CD14-positive monocyte (primary cell): ENCODE measurements around the gene CANT1. TPM values are rescaled to one million over a fixed set of nuclear protein-coding genes. Genes with fewer than 3 reads are reported as not detected.
A peak's percentile ranks its signal among the peaks of the same experiment; 100 is the strongest.

Source experiments
- DNase-seq, 3 donors: peaks; one replicate each; pipeline ENCODE4 v3.0.0-alpha.2; 2011 to 2022
- H2AFZ ChIP-seq: 2 replicates; pipeline ENCODE4 v1.6.0; 2012; ENCODE audit warnings: mild to moderate bottlenecking, low read depth, low read length, inconsistent platforms; ENCODE audit not compliant: insufficient read depth, poor library complexity, severe bottlenecking
- H3K27ac ChIP-seq, 2 donors: 1 replicate in 1 of 2; 2 replicates in 1 of 2; pipeline ENCODE4 v1.5.1; 2012 to 2013; ENCODE audit warnings: low read length in 2 of 2, control low read depth in 1 of 2, inconsistent platforms in 1 of 2, low read depth in 1 of 2, mild to moderate bottlenecking in 1 of 2
- H3K27me3 ChIP-seq, 2 donors: one replicate each; pipeline versions ENCODE4 v1.6.0 to v1.6.1; 2011 to 2013; ENCODE audit warnings: low read length in 2 of 2; ENCODE audit not compliant: control insufficient read depth in 2 of 2, insufficient read depth in 2 of 2
- H3K36me3 ChIP-seq, 2 donors: replicated peaks in 1 of 2; 1 replicate in 1 of 2; 2 replicates in 1 of 2; pipeline versions ENCODE4 v1.5.1 to v1.6.1; 2012 to 2013; ENCODE audit warnings: low read length in 2 of 2, control low read depth in 1 of 2, inconsistent platforms in 1 of 2, mild to moderate bottlenecking in 1 of 2; ENCODE audit not compliant: insufficient read depth in 2 of 2, control insufficient read depth in 1 of 2
- H3K4me1 ChIP-seq, 2 donors: 1 replicate in 1 of 2; 2 replicates in 1 of 2; pipeline versions ENCODE4 v1.5.1 to v1.6.1; 2012 to 2013; ENCODE audit warnings: low read length in 2 of 2, control low read depth in 1 of 2, inconsistent platforms in 1 of 2, mild to moderate bottlenecking in 1 of 2, moderate library complexity in 1 of 2; ENCODE audit not compliant: insufficient read depth in 2 of 2, control insufficient read depth in 1 of 2
- H3K4me2 ChIP-seq: replicated peaks from 2 replicates; pipeline ENCODE3; 2012; ENCODE audit warnings: low read length, moderate library complexity, mild to moderate bottlenecking; ENCODE audit not compliant: poor library complexity, severe bottlenecking; ENCODE audit errors: extremely low read depth
- H3K4me3 ChIP-seq, 3 experiments: fragments of 200-600 bp in 1 of 3; sonication (generic) in 1 of 3; replicated peaks in 1 of 3; 1 replicate in 2 of 3; 2 replicates in 1 of 3; pipeline ENCODE4 v1.5.1; 2011 to 2013; ENCODE audit warnings: low read length in 3 of 3, mild to moderate bottlenecking in 3 of 3, control low read depth in 2 of 3, low read depth in 2 of 3, inconsistent platforms in 1 of 3, moderate library complexity in 1 of 3
- H3K79me2 ChIP-seq: 2 replicates; pipeline ENCODE4 v1.6.0; 2012; ENCODE audit warnings: mild to moderate bottlenecking, control low read depth, inconsistent platforms, low read length, moderate library complexity; ENCODE audit not compliant: insufficient read depth
- H3K9ac ChIP-seq: 2 replicates; pipeline ENCODE4 v1.6.0; 2017; ENCODE audit warnings: low read length, mild to moderate bottlenecking; ENCODE audit not compliant: insufficient read depth, poor library complexity, severe bottlenecking
- H3K9me3 ChIP-seq, 2 donors: replicated peaks in 1 of 2; 1 replicate in 1 of 2; 2 replicates in 1 of 2; pipeline versions ENCODE4 v1.5.1 to v1.6.1; 2012 to 2013; ENCODE audit warnings: low read length in 2 of 2, control low read depth in 1 of 2; ENCODE audit not compliant: control insufficient read depth in 1 of 2, insufficient read depth in 1 of 2
- H4K20me1 ChIP-seq: 2 replicates; pipeline ENCODE4 v1.6.0; 2012; ENCODE audit warnings: mild to moderate bottlenecking, low read length, control low read depth, moderate library complexity; ENCODE audit not compliant: insufficient read depth
- H3K27ac Mint-ChIP-seq, 7 donors: one replicate each; pipeline ENCODE4 v1.8.0; 2020; ENCODE audit warnings: mild to moderate bottlenecking in 7 of 7, mixed read lengths in 7 of 7, moderate library complexity in 6 of 7, inconsistent platforms in 2 of 7
- H3K27me3 Mint-ChIP-seq, 3 donors: one replicate each; pipeline ENCODE4 v1.8.0; 2021 to 2022; ENCODE audit warnings: low read depth in 3 of 3, mild to moderate bottlenecking in 3 of 3, mixed read lengths in 3 of 3, moderate library complexity in 3 of 3, inconsistent platforms in 1 of 3
- H3K36me3 Mint-ChIP-seq, 2 donors: one replicate each; pipeline ENCODE4 v1.8.0; 2020; ENCODE audit warnings: mixed read lengths in 2 of 2, inconsistent platforms in 1 of 2, mild to moderate bottlenecking in 1 of 2
- H3K4me1 Mint-ChIP-seq: one replicate; pipeline ENCODE4 v1.8.0; 2020; ENCODE audit warnings: mild to moderate bottlenecking, mixed read lengths
- H3K4me3 Mint-ChIP-seq, 2 donors: one replicate each; pipeline ENCODE4 v1.8.0; 2020; ENCODE audit warnings: mild to moderate bottlenecking in 2 of 2, mixed read lengths in 2 of 2, moderate library complexity in 1 of 2
- H3K9me3 Mint-ChIP-seq, 7 donors: one replicate each; pipeline ENCODE4 v1.8.0; 2020 to 2022; ENCODE audit warnings: mixed read lengths in 7 of 7, mild to moderate bottlenecking in 6 of 7, moderate library complexity in 6 of 7, inconsistent platforms in 2 of 7
- WGBS: methylation state at CpG from one replicate; pipeline ENCODE4 v1.1.5; 2013; ENCODE audit warnings: missing lambda C conversion rate; ENCODE audit not compliant: insufficient coverage; 5-methylcytosine and 5-hydroxymethylcytosine counted together
- intact Hi-C, 2 donors: fragments of 100-400 bp; cut with micrococcal nuclease; formaldehyde crosslinking; loops; one replicate each; pipeline versions ENCODE4 v1.15.0 to v1.15.1; 2023
- polyA plus RNA-seq, 3 donors: library from polyadenylated mRNA; depleted of rRNA in 1 of 3; unstranded in 2 of 3; stranded (reverse) in 1 of 3; fragments of 300-500 nt in 2 of 3; fragments of >200 nt in 1 of 3; fragmentation: Illumina TruSeq in 2 of 3; gene quantifications; 1 replicate in 2 of 3; 2 replicates in 1 of 3; pipeline ENCODE4 v1.2.3, GENCODE V29; 2012 to 2021
- TF ChIP-seq, protein P1 (sequence below): fragments of 200-600 bp; IDR thresholded peaks from one replicate; pipeline ENCODE4 v1.8.0; 2022; ENCODE audit warnings: antibody characterized with exemption, mild to moderate bottlenecking

Gene CANT1
- polyA plus RNA-seq, 3 donors, result 10.6 to 16.6 (median 14.3) TPM

DNA sequence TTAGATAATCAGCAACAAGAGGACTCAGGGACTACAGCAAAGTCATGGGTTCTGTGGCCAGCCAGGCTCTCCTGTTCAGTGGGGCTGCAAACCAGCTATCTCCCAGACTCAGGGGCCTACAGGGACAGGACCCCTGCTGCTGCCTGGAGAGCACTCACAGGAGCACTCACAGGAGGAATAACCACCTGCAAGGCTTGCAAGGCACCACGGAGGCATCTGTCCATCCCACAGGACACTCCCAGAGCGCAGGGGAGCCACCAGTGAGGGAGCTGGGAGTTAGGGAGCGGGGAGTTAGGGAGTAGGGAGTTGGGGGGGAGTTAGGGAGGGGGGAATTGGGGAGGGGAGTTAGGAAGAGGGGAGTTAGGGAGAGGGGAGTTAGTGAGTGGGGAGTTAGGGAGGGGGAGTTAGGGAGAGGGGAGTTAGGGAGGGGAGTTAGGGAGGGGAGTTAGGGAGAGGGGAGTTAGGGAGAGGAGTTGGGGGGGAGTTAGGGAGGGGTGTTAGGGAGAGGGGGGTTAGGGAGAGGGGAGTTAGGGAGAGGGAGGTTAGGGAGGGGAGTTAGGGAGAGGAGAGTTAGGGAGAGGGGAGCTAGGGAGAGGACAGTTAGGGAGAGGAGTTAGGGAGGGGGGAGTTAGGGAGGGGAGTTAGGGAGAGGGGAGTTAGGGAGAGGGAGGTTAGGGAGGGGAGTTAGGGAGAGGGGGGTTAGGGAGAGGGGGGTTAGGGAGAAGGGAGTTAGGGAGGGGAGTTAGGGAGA lies 5.7 kb downstream of the CANT1 start:
- Histone ChIP-seq H3K27ac (no peak overlapping the region), H4K20me1 (peaks cover 94% of the 10 kb centered on the region), H3K4me1 (peaks cover 17 to 34% of the 10 kb centered on the region in 2 donors), H3K4me2 (no peak overlapping the region), H3K4me3 (no peak overlapping the region), H3K9ac (no peak overlapping the region), H3K9me3 (no peaks in the 10 kb centered on the region), H3K27me3 (no peaks in the 10 kb centered on the region), H3K36me3 (peaks cover 19 to 56% of the 10 kb centered on the region in 2 donors), H2AFZ (no peak overlapping the region), H3K79me2 (peaks cover 93% of the 10 kb centered on the region)
- H3K27ac Mint-ChIP-seq, result no peak overlapping the region
- no peaks in the 10 kb centered on the region for H3K9me3 Mint-ChIP-seq
- TF ChIP-seq, protein P1, sequence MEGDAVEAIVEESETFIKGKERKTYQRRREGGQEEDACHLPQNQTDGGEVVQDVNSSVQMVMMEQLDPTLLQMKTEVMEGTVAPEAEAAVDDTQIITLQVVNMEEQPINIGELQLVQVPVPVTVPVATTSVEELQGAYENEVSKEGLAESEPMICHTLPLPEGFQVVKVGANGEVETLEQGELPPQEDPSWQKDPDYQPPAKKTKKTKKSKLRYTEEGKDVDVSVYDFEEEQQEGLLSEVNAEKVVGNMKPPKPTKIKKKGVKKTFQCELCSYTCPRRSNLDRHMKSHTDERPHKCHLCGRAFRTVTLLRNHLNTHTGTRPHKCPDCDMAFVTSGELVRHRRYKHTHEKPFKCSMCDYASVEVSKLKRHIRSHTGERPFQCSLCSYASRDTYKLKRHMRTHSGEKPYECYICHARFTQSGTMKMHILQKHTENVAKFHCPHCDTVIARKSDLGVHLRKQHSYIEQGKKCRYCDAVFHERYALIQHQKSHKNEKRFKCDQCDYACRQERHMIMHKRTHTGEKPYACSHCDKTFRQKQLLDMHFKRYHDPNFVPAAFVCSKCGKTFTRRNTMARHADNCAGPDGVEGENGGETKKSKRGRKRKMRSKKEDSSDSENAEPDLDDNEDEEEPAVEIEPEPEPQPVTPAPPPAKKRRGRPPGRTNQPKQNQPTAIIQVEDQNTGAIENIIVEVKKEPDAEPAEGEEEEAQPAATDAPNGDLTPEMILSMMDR, result no peak
- peaks cover 33 to 67% of the 10 kb centered on the region in 2 donors for H3K36me3 Mint-ChIP-seq
- DNase-seq, result no peak
- no peak overlapping the region for H3K4me3 Mint-ChIP-seq
- H3K27me3 Mint-ChIP-seq, result peaks cover 0 to 2% (median 0%) of the 10 kb centered on the region in 3 donors
- 100% methylated on average over 1 of the region's 3 CpGs for WGBS
- intact Hi-C loops, result no loop called here
- peaks cover 33% of the 10 kb centered on the region for H3K4me1 Mint-ChIP-seq

DNA sequence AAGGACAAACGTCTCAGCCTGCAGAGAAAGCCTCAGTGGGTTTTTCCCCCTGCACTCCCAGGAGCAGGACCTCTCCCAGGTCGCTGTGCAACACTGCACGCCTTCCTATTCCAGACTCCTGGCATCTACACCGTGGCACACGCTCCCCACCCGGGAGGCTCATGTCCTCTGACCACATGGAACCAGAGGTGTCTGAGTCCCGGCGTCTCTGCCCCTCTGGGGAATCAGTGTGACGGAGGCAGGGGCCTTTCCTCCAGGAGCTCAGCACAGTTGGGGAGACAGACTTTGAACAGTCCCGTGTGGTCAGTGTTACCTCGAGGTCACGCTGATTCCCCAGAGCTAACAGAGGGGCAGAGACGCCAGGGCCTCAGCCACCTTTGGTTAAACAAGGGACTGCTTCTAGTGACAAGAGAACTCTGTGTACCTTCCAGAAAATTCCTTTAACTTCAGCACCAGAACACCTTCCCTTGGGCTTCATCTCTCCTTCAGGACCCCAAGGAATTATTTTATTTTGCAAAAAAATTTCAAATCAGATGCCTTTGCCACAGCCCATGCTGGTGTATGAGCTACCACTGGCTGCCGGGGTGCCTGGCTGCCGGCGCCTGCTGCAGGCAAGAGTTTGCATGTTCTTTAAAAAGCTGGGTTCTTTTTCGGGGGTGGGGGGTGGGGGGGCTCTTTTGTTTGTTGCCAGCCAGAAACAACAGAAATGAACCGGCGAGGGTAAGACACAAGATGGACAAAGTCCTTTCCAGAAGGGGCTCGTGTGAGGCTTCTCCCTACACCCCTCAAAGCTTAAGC lies 6.6 kb downstream of the CANT1 start:
- peaks cover 89% of the 10 kb centered on the region for H3K79me2 ChIP-seq
- H3K4me1 ChIP-seq, result peaks cover 8 to 26% of the 10 kb centered on the region in 2 donors
- H3K9me3 ChIP-seq, result no peaks in the 10 kb centered on the region
- H3K27me3 ChIP-seq, result no peaks in the 10 kb centered on the region
- H4K20me1 ChIP-seq, result peaks cover 94% of the 10 kb centered on the region
- Mint-ChIP-seq H3K36me3 (peaks cover 33 to 72% of the 10 kb centered on the region in 2 donors), H3K4me3 (no peak overlapping the region), H3K9me3 (no peaks in the 10 kb centered on the region), H3K27me3 (peaks cover 0 to 2% (median 0%) of the 10 kb centered on the region in 3 donors), H3K27ac (peak overlapping the region in 2 of 7 donors; percentile 16 to 51), H3K4me1 (peaks cover 24% of the 10 kb centered on the region)
- no peak overlapping the region for H3K27ac ChIP-seq
- no peak overlapping the region for H2AFZ ChIP-seq
- DNase-seq, result no peak
- H3K4me3 ChIP-seq, result no peak overlapping the region
- intact Hi-C loops, result no loop called here
- TF ChIP-seq, protein P1, result no peak
- no peak overlapping the region for H3K9ac ChIP-seq
- peaks cover 27 to 64% of the 10 kb centered on the region in 2 donors for H3K36me3 ChIP-seq
- H3K4me2 ChIP-seq, result no peak overlapping the region
- WGBS, result 93% methylated on average over 17 of the region's 20 CpGs
